Measurements from ENCODE around the gene LCA5L.

LCA5L gene

GRCh38 chr21:39454949-39455668 is 9.5 kb upstream of the LCA5L start:
- H3K36me3 ChIP-seq (ENCODE audit: low read length) = no peaks in the 10 kb centered on the region
- H3K9me3 ChIP-seq (ENCODE audit: insufficient read depth, low read length) = no peaks in the 10 kb centered on the region
- no peaks in the 10 kb centered on the region for H3K9me2 ChIP-seq (replicated peaks; ENCODE audit: insufficient read depth, low read length)
- H2AFZ ChIP-seq (ENCODE audit: low read depth, low read length, severe bottlenecking) = no peak overlapping the region
- H3K4me3 ChIP-seq (ENCODE audit: insufficient read depth, low read length, poor library complexity, severe bottlenecking) = no peak overlapping the region
- H3K4me2 ChIP-seq (ENCODE audit: low read depth, low read length, poor library complexity, severe bottlenecking) = no peak overlapping the region
- no peaks in the 10 kb centered on the region for H4K20me1 ChIP-seq (ENCODE audit: low read depth, low read length)
- TF ChIP-seq EZH2phosphoT487 (conservative IDR thresholded peaks at IDR 0.05; ENCODE audit: low read length) = no peak
- no peak for TF ChIP-seq CTCF (IDR thresholded peaks at IDR 0.05; ENCODE audit: insufficient read depth, low read length, poor library complexity, severe bottlenecking)
- H3K9ac ChIP-seq (ENCODE audit: low read length) = no peak overlapping the region
- H3K27me3 ChIP-seq (ENCODE audit: low read length) = no peaks in the 10 kb centered on the region
- no peaks in the 10 kb centered on the region for H3F3A ChIP-seq (ENCODE audit: insufficient read depth)
- H3K79me2 ChIP-seq (ENCODE audit: insufficient read depth, low read length) = no peaks in the 10 kb centered on the region
- H3K27ac ChIP-seq (ENCODE audit: low read depth, low read length) = no peak overlapping the region

- Histone ChIP-seq H2AFZ (ENCODE audit: low read depth, low read length, severe bottlenecking) (no peak overlapping the region), H3K9me3 (ENCODE audit: insufficient read depth, low read length) (no peaks in the 10 kb centered on the region), H3K36me3 (ENCODE audit: low read length) (no peaks in the 10 kb centered on the region), H3K27me3 (ENCODE audit: low read length) (no peaks in the 10 kb centered on the region), H3K9ac (ENCODE audit: low read length) (no peak overlapping the region), H4K20me1 (ENCODE audit: low read depth, low read length) (no peaks in the 10 kb centered on the region), H3K9me2 (replicated peaks; ENCODE audit: insufficient read depth, low read length) (no peaks in the 10 kb centered on the region), H3K4me2 (ENCODE audit: low read depth, low read length, poor library complexity, severe bottlenecking) (no peak overlapping the region), H3K27ac (ENCODE audit: low read depth, low read length) (no peak overlapping the region), H3K79me2 (ENCODE audit: insufficient read depth, low read length) (no peaks in the 10 kb centered on the region), H3K4me3 (ENCODE audit: insufficient read depth, low read length, poor library complexity, severe bottlenecking) (no peak overlapping the region), H3F3A (ENCODE audit: insufficient read depth) (no peaks in the 10 kb centered on the region)
- TF ChIP-seq CTCF (IDR thresholded peaks at IDR 0.05; ENCODE audit: insufficient read depth, low read length, poor library complexity, severe bottlenecking) (no peak), EZH2phosphoT487 (conservative IDR thresholded peaks at IDR 0.05; ENCODE audit: low read length) (no peak)
Observed at GRCh38 chr21:39453571-39454179, 8.1 kb upstream of the LCA5L start.

GRCh38 chr21:39452970-39453342 is 7.4 kb upstream of the LCA5L start:
- H3K27ac ChIP-seq (ENCODE audit: low read depth, low read length) = no peak overlapping the region

More at GRCh38 chr21:39452970-39453342, 7.4 kb upstream of the LCA5L start:
- Histone ChIP-seq H2AFZ (ENCODE audit: low read depth, low read length, severe bottlenecking) (no peak overlapping the region), H3K4me2 (ENCODE audit: low read depth, low read length, poor library complexity, severe bottlenecking) (no peak overlapping the region), H3K9me3 (ENCODE audit: insufficient read depth, low read length) (no peaks in the 10 kb centered on the region), H3K4me3 (ENCODE audit: insufficient read depth, low read length, poor library complexity, severe bottlenecking) (no peak overlapping the region), H4K20me1 (ENCODE audit: low read depth, low read length) (no peaks in the 10 kb centered on the region), H3F3A (ENCODE audit: insufficient read depth) (no peaks in the 10 kb centered on the region), H3K27me3 (ENCODE audit: low read length) (no peaks in the 10 kb centered on the region), H3K9ac (ENCODE audit: low read length) (no peak overlapping the region), H3K9me2 (replicated peaks; ENCODE audit: insufficient read depth, low read length) (no peaks in the 10 kb centered on the region), H3K36me3 (ENCODE audit: low read length) (no peaks in the 10 kb centered on the region), H3K79me2 (ENCODE audit: insufficient read depth, low read length) (no peaks in the 10 kb centered on the region)
- TF ChIP-seq CTCF (IDR thresholded peaks at IDR 0.05; ENCODE audit: insufficient read depth, low read length, poor library complexity, severe bottlenecking) (no peak), EZH2phosphoT487 (conservative IDR thresholded peaks at IDR 0.05; ENCODE audit: low read length) (no peak)

Measured in SU-DHL-6 (cell line).